K562 (cell line): Measurements from ENCODE around the gene ADGRB3. TPM values are rescaled to one million over a fixed set of nuclear protein-coding genes. Genes with fewer than 3 reads are reported as not detected.

Experiments
- CEBPG ChIP-seq, 3 experiments: fragments of 200-800 bp in 1 of 3; sonication (Bioruptor generic) in 1 of 3; sonication (generic) in 1 of 3; formaldehyde crosslinking in 1 of 3; IDR thresholded peaks in 2 of 3; conservative IDR thresholded peaks in 1 of 3; 2 replicates each; pipeline versions ENCODE4 v1.6.1 to v1.8.0; 2016 to 2022; ENCODE audit warnings: missing compliant biosample characterization in 2 of 3, missing genetic modification characterization in 2 of 3, mild to moderate bottlenecking in 1 of 3, missing genetic modification reagents in 1 of 3
- MAFG ChIP-seq: fragments of 450-650 bp; conservative IDR thresholded peaks from 2 replicates; pipeline ENCODE4 v1.6.1; 2016; ENCODE audit warnings: missing genetic modification characterization, missing compliant biosample characterization
- MBD1 ChIP-seq: fragments of 250-450 bp; sonication (Bioruptor Pico); IDR thresholded peaks from 2 replicates; pipeline ENCODE4 v1.8.0; 2022; ENCODE audit warnings: inconsistent platforms
- MEF2D ChIP-seq: conservative IDR thresholded peaks from 2 replicates; pipeline ENCODE4 v1.6.1; 2016; ENCODE audit warnings: low read depth, missing genetic modification characterization, missing compliant biosample characterization
- PKNOX1 ChIP-seq: fragments of 450-650 bp; IDR thresholded peaks from 2 replicates; pipeline ENCODE4 v1.6.1; 2016
- RFX1 ChIP-seq: fragments of 450-650 bp; IDR thresholded peaks from 2 replicates; pipeline ENCODE4 v1.6.1; 2016; ENCODE audit warnings: mild to moderate bottlenecking, moderate library complexity
- THRB ChIP-seq: fragments of 450-650 bp; formaldehyde crosslinking; conservative IDR thresholded peaks from 2 replicates; pipeline ENCODE4 v1.4.0; 2022; ENCODE audit warnings: mild to moderate bottlenecking, missing genetic modification characterization
- ZNF318 ChIP-seq, 2 experiments: fragments of 450-650 bp; IDR thresholded peaks; 2 replicates each; pipeline ENCODE4 v1.6.1; 2016; ENCODE audit warnings: mild to moderate bottlenecking in 2 of 2, borderline replicate concordance in 1 of 2, low read depth in 1 of 2, moderate library complexity in 1 of 2
- ZNF395 ChIP-seq: fragments of 200-800 bp; sonication (Bioruptor generic); IDR thresholded peaks from 2 replicates; pipeline ENCODE4 v1.6.1; 2017; ENCODE audit warnings: missing genetic modification characterization, missing compliant biosample characterization
- ZNF79 ChIP-seq: fragments of 250-450 bp; sonication (Bioruptor Pico); IDR thresholded peaks from 2 replicates; pipeline ENCODE4 v1.4.0; 2020; ENCODE audit warnings: low read depth, mild to moderate bottlenecking, moderate library complexity
- polyA plus RNA-seq, 8 experiments: library from polyadenylated mRNA; depleted of rRNA in 4 of 8; stranded (reverse) in 5 of 8; unstranded in 3 of 8; fragments of >200 nt; fragmentation: Nextera tagmentation in 2 of 8; fragmentation: Illumina TruSeq in 1 of 8; extraction: Ambion mirVana in 2 of 8; extraction: Trizol in 1 of 8; gene quantifications; 2 replicates each; pipeline versions ENCODE4 v1.2.1 to v1.2.3, GENCODE V29; 2011 to 2014; ENCODE audit warnings: inconsistent platforms in 1 of 8, missing spikeins in 1 of 8
- total RNA-seq, 7 experiments: library from RNA; depleted of rRNA in 6 of 7; stranded (reverse); fragments of >200 nt in 6 of 7; fragmentation: Illumina TruSeq in 2 of 7; extraction: Trizol in 2 of 7; gene quantifications; 2 replicates each; pipeline versions ENCODE4 v1.2.1 to v1.2.3, GENCODE V29; 2011 to 2021; ENCODE audit warnings: low replicate concordance in 1 of 7

The ADGRB3 gene
- total and polyA plus RNA-seq, 9 of the 15 experiments (the other 6 are each of a cell fraction or from before 2014, with no cell fraction given), result 0.90 to 7.8 (median 2.4) TPM

GRCh38 chr6:68639826-68640490 lies 4.9 kb downstream of the ADGRB3 start (continued):
- TF ChIP-seq ZNF318 (IDR thresholded peaks at IDR 0.05; ENCODE audit: borderline replicate concordance in 1 of 2, low read depth in 1 of 2) (no peak), MAFG (tag) (no peak), ZNF395 (CRISPR knock-in tag) (no peak), CEBPG (CRISPR knock-in tag; IDR thresholded peaks at IDR 0.05) (no peak), CEBPG (tag; conservative IDR thresholded peaks at IDR 0.05 in 1 of 2, IDR thresholded peaks at IDR 0.05 in 1 of 2) (peak in 1 of 2 experiments; percentile 36; a peak in 1 of 4 replicates), PKNOX1 (peak; percentile 94), THRB (CRISPR knock-in tag) (no peak), MEF2D (tag) (no peak), ZNF79 (no peak), MBD1 (CRISPR knock-in tag) (no peak), RFX1 (no peak)
